HG03442 (cell line): Measurements from ENCODE around the gene EMC1.
"Not testable (repeated sequence)": the region's sequence is repeated elsewhere in the genome, so short reads cannot be mapped to it uniquely, and the experiment has no call there.

ENCODE experiments used
- ATAC-seq: cut with Tn5 transposase; IDR thresholded peaks from one replicate; pipeline ENCODE4 v1.9.1; 2021; ENCODE audit warnings: mild to moderate bottlenecking, moderate library complexity; ENCODE audit not compliant: unreplicated experiment

EMC1 gene

DNA sequence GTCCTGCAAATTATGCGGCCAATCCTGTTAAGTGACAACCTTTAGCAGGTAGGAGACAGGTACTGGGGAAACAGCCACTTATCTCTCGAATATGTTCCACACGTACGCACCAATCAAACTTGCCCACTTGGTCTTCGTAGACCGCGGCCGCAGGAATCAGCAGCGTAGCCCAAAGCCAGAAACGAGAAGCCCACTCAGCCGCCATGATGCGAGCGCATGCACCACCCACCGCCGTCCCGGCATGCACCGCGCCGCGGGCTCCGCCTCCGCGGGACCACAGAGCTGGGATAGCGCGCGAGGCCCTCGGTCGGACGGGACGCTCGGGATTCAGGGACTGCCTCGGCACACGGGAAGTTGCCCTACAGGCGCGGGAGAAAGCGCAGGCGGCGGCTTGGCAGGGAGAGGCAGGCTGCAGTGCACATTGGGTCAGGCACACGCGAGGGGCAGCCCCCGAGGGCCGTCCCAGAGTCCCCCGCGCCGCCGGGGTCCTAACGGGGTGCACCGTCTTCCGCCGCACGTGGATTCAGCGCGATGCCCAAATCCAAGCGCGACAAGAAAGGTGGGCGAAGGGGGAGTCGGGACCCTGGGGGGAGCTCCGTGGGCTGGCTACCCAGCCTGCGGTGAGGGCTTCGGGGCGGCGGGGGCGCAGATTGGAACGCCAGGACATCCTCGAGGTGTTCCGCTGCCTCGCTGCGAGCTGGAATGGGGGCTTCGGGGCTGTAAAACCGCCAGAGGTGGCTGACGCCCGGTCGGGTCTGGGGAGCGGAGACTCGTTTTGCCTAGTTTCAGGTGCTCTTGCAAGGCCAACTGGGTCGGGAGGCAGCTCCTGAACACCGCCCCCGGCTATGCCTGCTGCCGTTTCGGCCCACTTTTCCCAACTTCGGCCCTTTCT lies at the start of gene EMC1, which contains the start of gene MRTO4:
Gene EMC1 (minus strand): TSS at position 220 of the 892 bp plus-strand sequence. CDS start 15 bp downstream, at position 205.
Gene MRTO4 (plus strand): TSS at position 501 of the 892 bp plus-strand sequence. CDS start 31 bp downstream, at position 532.
- peak; percentile 75 for ATAC-seq

DNA sequence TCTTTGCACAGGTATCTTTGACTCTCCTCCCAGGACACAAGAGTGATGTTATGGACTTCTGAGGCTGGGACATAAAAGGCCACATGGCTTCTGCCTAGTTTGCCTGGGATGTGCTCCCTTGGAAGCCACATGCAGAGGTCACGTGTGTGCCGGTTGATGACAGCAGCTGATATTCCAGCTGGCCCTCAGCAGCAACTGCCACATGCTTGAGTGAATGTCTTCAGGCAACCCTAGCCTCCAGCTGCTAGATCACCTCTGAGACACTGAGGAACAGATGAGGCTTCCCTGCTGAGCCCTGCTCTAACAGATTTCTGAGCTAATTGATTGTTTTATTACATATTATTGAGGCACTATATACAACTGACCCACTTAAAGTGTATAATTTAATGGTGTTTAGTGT lies 48.9 kb upstream of the EMC1 start:
- no peak for ATAC-seq

DNA sequence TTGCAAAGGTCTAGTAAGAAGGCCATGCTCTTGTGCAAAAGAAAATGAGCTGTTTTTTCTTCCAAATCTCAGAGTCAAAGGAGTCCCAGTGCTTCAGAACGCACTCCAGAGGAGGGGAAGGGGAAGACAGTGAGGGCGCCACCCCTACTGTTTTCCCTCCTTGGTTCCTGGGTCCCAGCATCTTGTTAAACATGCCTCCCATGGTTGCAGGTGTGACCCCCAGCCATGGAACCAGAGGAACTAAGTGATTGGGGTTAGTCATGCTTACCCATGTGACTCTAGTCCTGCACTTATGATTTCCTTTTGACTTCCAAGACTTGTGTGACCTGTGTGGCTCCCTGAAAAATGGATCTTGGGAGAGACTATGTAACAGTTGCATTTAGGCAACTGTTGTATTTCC lies 43.3 kb upstream of the EMC1 start:
- ATAC-seq: no peak

DNA sequence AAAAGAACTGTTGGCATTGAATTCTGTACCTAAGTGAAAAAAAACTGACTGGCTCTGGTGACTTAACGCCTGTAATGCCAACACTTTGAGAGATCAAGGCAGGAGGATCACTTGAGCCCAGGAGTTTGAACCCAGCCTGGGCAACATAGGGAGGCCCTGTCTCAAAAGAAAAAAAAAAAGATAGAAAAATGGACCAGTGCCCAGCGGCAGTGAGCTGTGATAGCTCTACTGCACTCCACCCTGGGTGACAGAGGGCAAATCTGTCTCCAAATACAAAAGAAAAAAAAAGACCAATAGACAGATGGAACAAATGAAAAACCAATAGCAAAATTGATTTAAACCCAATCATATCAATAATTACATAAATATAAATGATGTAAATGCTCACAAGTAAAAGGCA lies 37.9 kb upstream of the EMC1 start:
- no peak for ATAC-seq

DNA sequence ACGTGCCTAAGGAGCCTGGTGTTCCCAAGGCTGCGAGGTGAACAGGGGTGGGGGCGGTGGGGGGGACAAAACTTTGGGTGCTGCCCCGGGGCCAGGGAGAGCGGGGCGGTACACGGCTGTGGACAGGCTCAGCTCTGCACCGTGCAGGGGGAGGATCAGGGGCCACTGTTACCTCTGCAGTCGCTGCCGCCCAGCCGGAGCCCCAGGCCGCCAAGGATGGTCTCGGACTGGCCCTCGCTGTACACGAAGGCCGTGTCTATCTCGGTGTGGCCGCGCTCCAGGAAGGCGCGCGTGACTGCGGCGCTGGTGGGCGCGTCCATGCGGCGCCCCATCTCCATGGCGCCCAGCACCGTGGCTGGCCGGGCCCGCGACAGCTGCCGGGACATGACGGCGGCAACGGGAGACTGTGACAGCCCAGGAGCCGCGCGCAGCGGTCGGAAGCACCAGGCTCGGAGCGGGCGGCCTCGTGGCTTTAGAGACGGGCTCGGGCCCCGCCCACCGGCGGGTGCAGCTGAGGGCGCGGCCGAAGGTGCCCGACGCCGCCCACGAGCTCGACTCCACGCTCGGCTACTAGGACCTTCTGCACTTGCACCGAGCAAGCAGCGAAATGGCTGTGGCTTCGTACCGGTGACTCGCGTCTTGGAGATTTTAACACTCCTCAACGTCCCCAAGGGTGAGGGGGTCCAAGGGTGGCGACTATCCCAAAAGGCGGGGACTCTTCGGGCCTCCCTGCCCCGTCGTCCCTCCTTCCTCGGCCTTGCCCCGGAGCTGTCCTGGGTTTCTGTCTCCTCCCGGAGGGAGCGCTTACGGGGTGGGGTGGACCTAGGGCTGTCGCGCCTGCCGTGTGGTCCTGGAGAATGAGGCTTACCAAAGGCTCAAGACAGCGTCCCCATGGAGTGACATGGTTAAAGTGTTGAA lies 37.3 kb upstream of the EMC1 start, which contains the start of gene AKR7A3:
Gene AKR7A3 (minus strand): TSS at position 447 of the 918 bp plus-strand sequence. CDS start 61 bp downstream, at position 386.
- ATAC-seq: not testable (repeated sequence)

DNA sequence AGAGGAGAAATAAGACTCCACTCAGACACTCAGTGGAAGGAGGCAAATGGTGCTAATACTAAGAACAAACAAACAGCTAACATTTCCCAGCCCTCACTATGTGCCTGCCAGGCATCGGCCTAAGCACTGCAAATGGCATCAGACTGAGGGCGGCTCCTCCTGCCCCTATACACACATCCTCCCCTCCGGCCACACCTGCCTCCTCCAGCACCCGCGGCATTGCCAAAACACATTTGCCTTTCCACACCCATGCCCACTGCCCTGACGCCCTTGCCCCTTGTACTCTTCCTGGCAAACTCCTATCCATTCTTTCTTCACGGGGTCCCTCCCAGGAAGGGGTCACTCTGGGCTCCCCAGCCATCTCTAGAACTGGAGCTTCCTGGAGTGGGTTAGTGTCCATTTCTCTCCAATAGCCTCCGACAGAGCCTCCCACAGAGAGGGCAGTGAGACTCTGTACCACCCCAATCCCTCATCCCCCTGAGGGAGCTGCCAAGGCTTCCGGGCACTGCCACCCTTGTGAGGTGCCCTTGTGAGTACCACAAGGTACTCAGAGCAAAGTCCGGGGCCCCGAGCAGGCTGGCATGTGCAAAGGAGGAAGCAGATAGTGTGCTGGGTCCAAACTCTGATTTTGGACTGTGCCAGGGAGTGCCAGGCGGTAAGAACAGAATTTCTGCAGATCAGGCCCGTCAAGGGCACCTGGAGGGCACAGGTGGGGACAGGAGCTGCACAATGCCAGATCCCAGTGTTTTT lies 36.3 kb upstream of the EMC1 start:
- ATAC-seq: no peak

DNA sequence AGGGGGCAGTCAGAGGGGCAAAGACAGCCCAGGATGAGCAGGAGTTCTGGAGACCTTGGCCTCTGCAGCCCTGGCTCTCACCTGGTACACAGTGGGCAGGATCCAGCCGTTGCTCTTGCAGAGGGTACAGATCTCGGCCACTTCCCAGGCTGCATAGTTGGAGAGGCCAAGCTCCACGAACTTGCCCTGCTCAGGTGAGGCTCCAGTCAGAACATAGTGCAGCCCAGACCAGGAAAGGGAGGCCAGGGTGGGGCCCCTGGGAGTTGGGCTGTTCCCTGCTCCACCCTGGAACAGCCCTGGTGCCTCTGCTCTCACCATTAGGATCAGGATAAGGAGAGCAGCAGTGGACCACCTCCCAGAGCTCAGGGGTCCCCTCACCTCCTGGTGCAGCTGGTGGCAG lies 34.5 kb upstream of the EMC1 start:
- ATAC-seq: not testable (repeated sequence)

DNA sequence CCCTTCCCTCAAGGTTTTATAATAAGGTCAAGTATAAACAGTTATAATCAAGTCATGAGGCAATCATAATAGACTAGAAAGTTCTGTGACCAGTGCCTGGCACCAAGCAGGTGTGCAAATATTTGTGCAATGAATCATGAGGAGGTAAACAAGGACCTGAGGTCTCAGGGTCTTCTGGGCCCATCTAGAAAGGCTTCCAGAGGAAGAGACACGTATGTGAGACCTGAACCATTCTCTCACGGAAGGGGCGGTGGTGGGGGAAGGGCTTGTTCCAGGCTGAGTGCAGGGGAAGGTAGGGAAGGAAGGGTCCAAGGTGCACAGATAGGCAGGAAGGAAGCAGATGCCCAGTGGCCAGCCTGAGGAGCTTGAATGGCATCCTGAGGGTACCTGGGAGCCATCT lies 34.0 kb upstream of the EMC1 start:
- ATAC-seq: not testable (repeated sequence)

DNA sequence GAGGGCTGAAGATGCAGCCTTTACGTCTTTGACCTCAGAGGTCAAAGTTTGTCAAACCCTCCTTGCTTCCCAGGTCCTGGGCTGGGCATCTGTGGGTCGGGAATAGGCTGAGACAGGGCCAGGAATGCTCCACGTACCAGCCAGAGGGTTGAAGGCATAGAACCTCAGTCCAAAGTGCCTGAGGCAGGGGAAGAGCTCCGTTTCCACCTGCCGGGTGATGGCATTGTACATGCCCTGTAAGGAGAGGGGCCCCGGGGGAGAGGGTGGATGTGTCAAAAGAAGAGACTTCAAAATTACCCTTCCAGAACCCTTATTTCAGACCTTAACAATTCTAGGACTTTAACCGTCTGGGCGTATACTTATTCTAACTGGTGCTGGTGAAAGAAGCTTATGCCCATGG lies 33.6 kb upstream of the EMC1 start:
- ATAC-seq: no peak

DNA sequence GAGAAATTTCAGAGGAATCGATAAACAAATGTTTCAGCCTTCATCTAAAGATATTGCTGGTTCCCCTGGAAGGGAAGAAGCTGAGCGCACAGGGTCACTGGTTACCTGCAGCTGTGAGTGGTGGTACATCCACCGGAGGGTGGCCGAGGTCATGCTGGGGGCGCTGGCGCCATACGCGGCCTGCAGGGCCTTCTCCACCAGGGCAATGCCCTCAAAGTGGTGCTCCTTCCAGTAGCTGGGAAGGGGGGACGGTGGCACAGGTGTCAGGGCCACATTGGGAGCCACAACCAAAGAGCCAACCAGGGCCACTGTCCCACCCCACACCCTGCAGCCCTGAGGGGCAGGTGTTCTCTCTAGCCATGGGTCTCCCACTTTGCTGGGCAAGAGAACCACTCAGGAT lies 32.6 kb upstream of the EMC1 start:
- ATAC-seq: no peak

DNA sequence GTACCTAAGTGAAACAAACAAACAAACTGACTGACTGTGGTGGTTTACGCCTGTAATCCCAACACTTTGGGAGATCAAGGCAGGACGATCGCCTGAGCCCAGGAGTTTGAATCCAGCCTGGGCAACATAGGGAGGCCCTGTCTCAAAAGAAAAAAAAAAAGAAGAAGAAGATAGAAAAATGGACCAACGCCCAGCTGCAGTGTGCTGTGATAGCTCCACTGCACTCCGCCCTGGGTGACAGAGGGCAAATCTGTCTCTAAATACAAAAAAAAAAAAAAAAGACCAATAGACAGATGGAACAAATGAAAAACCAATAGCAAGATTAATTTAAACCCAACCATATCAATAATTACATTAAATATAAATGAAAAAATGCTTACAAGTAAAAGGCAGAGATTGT lies 23.3 kb upstream of the EMC1 start:
- no peak for ATAC-seq

DNA sequence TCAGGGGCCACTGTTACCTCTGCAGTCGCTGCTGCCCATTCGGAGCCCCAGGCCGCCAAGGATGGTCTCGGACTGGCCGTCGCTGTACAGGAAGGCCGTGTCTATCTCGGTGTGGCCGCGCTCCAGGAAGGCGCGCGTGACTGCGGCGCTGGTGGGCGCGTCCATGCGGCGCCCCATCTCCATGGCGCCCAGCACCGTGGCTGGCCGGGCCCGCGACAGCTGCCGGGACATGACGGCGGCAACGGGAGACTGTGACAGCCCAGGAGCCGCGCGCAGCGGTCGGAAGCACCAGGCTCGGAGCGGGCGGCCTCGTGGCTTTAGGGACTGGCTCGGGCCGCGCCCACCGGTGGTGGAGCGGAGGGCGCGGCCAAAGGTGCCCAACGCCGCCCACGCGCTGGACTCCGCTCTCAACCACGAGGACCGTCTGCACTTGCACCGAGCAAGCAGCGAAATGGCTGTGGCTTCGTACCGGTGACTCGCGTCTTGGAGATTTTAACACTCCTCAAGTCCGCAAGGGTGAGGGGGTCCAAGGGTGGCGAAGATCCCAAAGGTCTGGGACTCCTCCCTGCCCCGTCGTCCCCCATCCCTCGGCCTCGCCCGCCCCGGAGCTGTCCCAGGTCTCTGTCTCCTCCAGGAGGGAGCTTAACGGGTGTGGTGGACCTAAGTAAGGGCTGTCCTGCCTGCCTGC lies 22.7 kb upstream of the EMC1 start:
- not testable (repeated sequence) for ATAC-seq

DNA sequence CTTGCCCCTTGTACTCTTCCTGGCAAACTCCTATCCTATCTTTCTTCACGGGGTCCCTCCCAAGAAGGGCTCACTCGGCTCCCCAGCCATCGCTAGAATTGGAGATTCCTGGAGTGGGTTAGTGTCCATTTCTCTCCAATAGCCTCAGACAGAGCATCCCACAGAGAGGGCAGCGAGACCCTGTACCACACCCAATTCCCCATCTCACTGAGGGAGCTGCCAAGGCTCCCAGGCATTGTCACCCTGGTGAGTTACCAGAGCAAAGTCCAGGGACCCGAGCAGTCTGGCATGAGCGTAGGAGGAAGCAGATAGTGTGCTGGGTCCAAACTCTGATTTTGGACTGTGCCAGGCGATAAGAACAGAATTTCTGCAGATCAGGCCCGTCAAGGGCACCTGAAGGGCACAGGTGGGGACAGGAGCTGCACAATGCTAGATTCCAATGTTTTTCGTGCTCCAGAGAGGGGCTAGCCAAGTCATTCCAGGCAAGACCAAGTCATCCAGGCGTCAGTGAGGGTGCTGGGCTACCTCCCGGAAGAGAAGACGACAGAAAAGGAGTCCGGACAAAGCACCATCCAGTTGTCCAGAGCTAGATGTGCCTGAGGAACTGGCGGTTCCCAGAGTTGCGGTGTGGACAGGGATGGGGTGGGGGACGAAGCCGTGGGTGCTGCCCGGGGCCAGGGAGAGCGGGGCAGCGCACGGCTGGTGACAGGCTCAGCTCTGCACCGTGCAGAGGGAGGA lies 22.0 kb upstream of the EMC1 start:
- ATAC-seq: no peak

DNA sequence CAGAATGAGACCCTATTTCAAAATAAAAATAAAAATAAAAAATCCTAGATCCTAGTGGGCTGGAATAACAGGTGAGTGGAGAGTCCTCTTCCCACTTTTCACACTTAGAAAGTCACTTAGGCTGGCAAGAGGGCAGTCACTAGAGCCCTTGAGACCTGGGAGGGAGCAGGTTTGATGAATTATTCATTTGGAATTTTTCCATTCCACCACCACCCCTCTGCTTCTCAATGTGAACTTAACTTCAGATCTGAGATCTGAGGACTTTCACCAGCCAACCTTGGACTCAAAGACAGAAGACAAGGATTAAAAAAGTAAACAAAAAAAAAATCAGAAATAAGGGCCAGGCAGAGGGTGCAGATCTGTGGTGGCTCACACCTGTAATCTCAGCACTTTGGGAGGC lies 20.7 kb upstream of the EMC1 start:
- ATAC-seq: no peak

DNA sequence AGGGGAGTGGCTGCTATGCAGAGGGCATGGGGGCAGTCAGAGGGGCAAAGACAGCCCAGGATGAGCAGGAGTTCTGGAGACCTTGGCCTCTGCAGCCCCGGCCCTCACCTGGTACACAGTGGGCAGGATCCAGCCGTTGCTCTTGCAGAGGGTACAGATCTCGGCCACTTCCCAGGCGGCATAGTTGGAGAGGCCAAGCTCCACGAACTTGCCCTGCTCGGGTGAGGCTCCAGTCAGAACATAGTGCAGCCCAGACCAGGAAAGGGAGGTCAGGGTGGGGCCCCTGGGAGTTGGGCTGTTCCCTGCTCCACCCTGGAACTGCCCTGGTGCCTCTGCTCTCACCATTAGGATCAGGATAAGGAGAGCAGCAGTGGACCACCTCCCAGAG lies 19.0 kb upstream of the EMC1 start:
- ATAC-seq: not testable (repeated sequence)

DNA sequence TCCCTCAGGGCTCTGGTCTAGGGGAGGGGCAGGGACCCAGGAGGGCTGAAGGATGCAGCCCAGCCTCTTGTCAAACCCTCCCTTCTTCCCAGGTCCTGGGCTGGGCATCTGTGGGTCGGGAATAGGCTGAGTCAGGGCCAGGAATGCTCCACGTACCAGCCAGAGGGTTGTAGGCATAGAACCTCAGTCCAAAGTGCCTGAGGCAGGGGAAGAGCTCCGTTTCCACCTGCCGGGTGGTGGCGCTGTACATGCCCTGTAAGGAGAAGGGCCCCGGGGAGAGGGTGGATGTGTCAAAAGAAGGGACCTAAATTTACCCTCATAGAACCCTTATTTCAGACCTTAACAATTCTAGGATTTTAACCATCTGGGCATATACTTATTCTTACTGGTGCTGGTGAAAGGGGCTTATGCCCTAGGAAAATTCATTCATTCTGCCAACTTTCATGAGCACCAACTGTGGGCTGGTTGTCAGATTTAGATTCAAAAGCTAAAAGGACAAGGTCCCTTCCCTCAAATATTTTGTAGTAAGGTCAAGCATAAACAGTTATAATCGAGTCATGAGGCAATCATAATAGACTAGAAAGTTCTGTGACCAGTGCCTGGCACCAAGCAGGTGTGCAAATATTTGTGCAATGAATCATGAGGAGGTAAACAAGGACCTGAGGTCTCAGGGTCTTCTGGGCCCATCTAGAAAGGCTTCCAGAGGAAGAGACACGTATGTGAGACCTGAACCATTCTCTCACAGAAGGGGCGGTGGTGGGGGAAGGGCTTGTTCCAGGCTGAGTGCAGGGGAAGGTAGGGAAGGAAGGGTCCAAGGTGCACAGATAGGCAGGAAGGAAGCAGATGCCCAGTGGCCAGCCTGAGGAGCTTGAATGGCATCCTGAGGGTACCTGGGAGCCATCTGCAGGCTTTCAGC lies 18.4 kb upstream of the EMC1 start:
- ATAC-seq: not testable (repeated sequence)

DNA sequence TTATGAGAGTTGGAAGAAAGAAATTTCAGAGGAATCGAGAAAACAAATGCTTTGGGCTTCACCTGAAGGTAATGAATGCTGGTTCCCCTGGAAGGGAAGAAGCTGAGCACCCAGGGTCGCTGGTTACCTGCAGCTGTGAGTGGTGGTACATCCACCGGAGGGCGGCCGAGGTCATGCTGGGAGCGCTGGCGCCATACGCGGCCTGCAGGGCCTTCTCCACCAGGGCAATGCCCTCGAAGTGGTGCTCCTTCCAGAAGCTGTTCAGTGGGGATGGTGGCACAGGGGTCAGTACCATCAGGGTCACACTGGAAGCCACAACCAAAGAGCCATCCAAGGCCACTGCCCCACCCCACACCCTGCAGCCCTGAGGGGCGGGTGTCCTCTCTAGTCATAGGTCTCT lies 17.1 kb upstream of the EMC1 start:
- no peak for ATAC-seq

DNA sequence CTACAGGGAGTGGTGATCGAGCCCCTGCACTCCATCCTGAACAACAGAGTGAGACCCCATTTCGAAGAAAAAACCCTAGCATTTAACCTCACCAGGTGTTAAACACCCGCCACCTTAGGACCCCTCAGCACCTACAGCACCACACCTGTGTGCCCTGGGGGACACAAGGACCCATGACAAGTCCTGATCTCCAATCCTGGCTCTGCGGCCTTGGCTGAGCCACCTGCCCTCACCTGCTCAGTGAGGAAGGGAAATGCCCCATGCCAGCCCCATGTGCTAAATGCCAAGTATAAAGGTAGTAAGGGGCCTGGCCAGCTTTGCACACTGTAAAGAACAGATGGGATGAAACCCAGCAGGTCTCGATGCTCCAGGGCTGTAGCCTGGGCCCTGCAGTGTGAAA lies 11.4 kb upstream of the EMC1 start:
- no peak for ATAC-seq
